Activated T-cell treated with anti-CD3 and anti-CD28 coated beads, Interleukin-2, amount 50 U/mL, for 48 hours (primary cell): ENCODE data around the gene FOXP1.

ENCODE experiments used
- DNase-seq, 2 experiments: peaks; one replicate each; pipeline ENCODE4 v3.0.0-alpha.2; 2020

FOXP1 gene

GRCh38 chr3:71393745-71394144 lies 189.8 kb downstream of the FOXP1 start:
- DNase-seq = no peak

- DNase-seq = no peak
Observed at GRCh38 chr3:71393093-71393492, 190.4 kb downstream of the FOXP1 start.

GRCh38 chr3:71392251-71392650 lies 191.3 kb downstream of the FOXP1 start:
- no peak for DNase-seq

GRCh38 chr3:71391361-71391760 lies 192.2 kb downstream of the FOXP1 start:
- no peak for DNase-seq

- DNase-seq = peak; percentile 51 to 57
Observed at GRCh38 chr3:71389911-71390573, 193.5 kb downstream of the FOXP1 start.

GRCh38 chr3:71389191-71389590 lies 194.3 kb downstream of the FOXP1 start:
- DNase-seq = no peak

- DNase-seq = no peak
Observed at GRCh38 chr3:71388535-71389120, 194.9 kb downstream of the FOXP1 start.

- no peak for DNase-seq
Observed at GRCh38 chr3:71387586-71387985, 195.9 kb downstream of the FOXP1 start.

GRCh38 chr3:71384837-71385716 lies 198.5 kb downstream of the FOXP1 start:
- no peak for DNase-seq

- no peak for DNase-seq
Observed at GRCh38 chr3:71384388-71384787, 199.1 kb downstream of the FOXP1 start.

- DNase-seq = no peak
Observed at GRCh38 chr3:71380096-71380495, 203.4 kb downstream of the FOXP1 start.

GRCh38 chr3:71378509-71378908 lies 205.0 kb downstream of the FOXP1 start:
- DNase-seq = no peak

GRCh38 chr3:71376911-71377310 lies 206.6 kb downstream of the FOXP1 start:
- no peak for DNase-seq

- DNase-seq = no peak
Observed at GRCh38 chr3:71376503-71376902, 207.0 kb downstream of the FOXP1 start.

- DNase-seq = no peak
Observed at GRCh38 chr3:71374582-71374981, 208.9 kb downstream of the FOXP1 start.

- DNase-seq = no peak
Observed at GRCh38 chr3:71372911-71373637, 210.5 kb downstream of the FOXP1 start.

- no peak for DNase-seq
Observed at GRCh38 chr3:71372241-71372768, 211.2 kb downstream of the FOXP1 start.

- DNase-seq = no peak
Observed at GRCh38 chr3:71371282-71371681, 212.2 kb downstream of the FOXP1 start.

GRCh38 chr3:71370467-71370866 lies 213.1 kb downstream of the FOXP1 start:
- no peak for DNase-seq

- DNase-seq = no peak
Observed at GRCh38 chr3:71369701-71370391, 213.7 kb downstream of the FOXP1 start.

- no peak for DNase-seq
Observed at GRCh38 chr3:71366988-71367604, 216.4 kb downstream of the FOXP1 start.
